GM21737 (cell line): ENCODE measurements around the gene RBFOX2.
A peak's percentile ranks its signal among the peaks of the same experiment; 100 is the strongest.
"Not testable (repeated sequence)": the region's sequence is repeated elsewhere in the genome, so short reads cannot be mapped to it uniquely, and the experiment has no call there.

Source experiments
- ATAC-seq: cut with Tn5 transposase; IDR thresholded peaks from one replicate; pipeline ENCODE4 v1.9.1; 2021; ENCODE audit warnings: mild to moderate bottlenecking, moderate library complexity; ENCODE audit not compliant: unreplicated experiment

The RBFOX2 gene

GRCh38 chr22:35792506-35792905 is 236.1 kb downstream of the RBFOX2 start:
- no peak for ATAC-seq

GRCh38 chr22:35791788-35792187 is 236.8 kb downstream of the RBFOX2 start:
- ATAC-seq = not testable (repeated sequence)

GRCh38 chr22:35785181-35785923 is 243.3 kb downstream of the RBFOX2 start:
- no peak for ATAC-seq

- ATAC-seq = no peak
These were observed 244.0 kb downstream of the RBFOX2 start for GRCh38 chr22:35784633-35785032.

GRCh38 chr22:35783943-35784614 is 244.5 kb downstream of the RBFOX2 start:
- no peak for ATAC-seq

- ATAC-seq = no peak
These were observed 246.1 kb downstream of the RBFOX2 start for GRCh38 chr22:35782504-35782903.

GRCh38 chr22:35781898-35782297 is 246.7 kb downstream of the RBFOX2 start:
- ATAC-seq = no peak

- ATAC-seq = no peak
These were observed 251.2 kb downstream of the RBFOX2 start for GRCh38 chr22:35777335-35777975.

GRCh38 chr22:35775339-35775738 is 253.3 kb downstream of the RBFOX2 start:
- no peak for ATAC-seq

- ATAC-seq = no peak
These were observed 258.6 kb downstream of the RBFOX2 start for GRCh38 chr22:35769974-35770373.

GRCh38 chr22:35766654-35767580 is 261.7 kb downstream of the RBFOX2 start:
- no peak for ATAC-seq

- no peak for ATAC-seq
These were observed 267.6 kb downstream of the RBFOX2 start for GRCh38 chr22:35761037-35761436.

- no peak for ATAC-seq
These were observed 270.2 kb downstream of the RBFOX2 start for GRCh38 chr22:35758394-35758793.

- no peak for ATAC-seq
These were observed 271.9 kb downstream of the RBFOX2 start for GRCh38 chr22:35756722-35757121.

GRCh38 chr22:35754761-35755160 is 273.9 kb downstream of the RBFOX2 start:
- ATAC-seq = no peak

- ATAC-seq = no peak
These were observed 275.8 kb downstream of the RBFOX2 start for GRCh38 chr22:35752863-35753189.

- ATAC-seq = no peak
These were observed 276.4 kb downstream of the RBFOX2 start for GRCh38 chr22:35752006-35752862.

- peak; percentile 84 for ATAC-seq
These were observed 278.8 kb downstream of the RBFOX2 start for GRCh38 chr22:35749808-35750207.

- no peak for ATAC-seq
These were observed 281.5 kb downstream of the RBFOX2 start for GRCh38 chr22:35746946-35747703.
